GM12878 (cell line): Measurements from ENCODE around the gene SINHCAF.

Experiments used
- BRCA1 ChIP-seq: IDR thresholded peaks from 2 replicates; pipeline ENCODE4 v1.6.1; 2011; ENCODE audit warnings: low read depth, low read length, improper control_type of control experiment
- CHD2 ChIP-seq: IDR thresholded peaks from 2 replicates; pipeline ENCODE4 v1.6.1; 2011; ENCODE audit warnings: low read depth, low read length, improper control_type of control experiment, borderline replicate concordance
- TCF12 ChIP-seq: IDR thresholded peaks from 2 replicates; pipeline ENCODE4 v1.6.1; 2011; ENCODE audit warnings: low read depth, mild to moderate bottlenecking, low read length
- USF1 ChIP-seq: IDR thresholded peaks from 2 replicates; pipeline ENCODE4 v1.6.1; 2011; ENCODE audit warnings: borderline replicate concordance, low read depth, mild to moderate bottlenecking, moderate library complexity, mixed read lengths, low read length; ENCODE audit not compliant: insufficient read depth; ENCODE audit errors: extremely low read length
- ZBTB33 ChIP-seq: fragments of 450-650 bp; IDR thresholded peaks from 2 replicates; pipeline ENCODE4 v1.6.1; 2017; ENCODE audit warnings: mild to moderate bottlenecking

GRCh38 chr12:31274520-31275300 is 51.2 kb downstream of the SINHCAF start:
- TF ChIP-seq BRCA1 (no peak), CHD2 (no peak), USF1 (no peak), ZBTB33 (no peak), TCF12 (no peak)
